Fibroblast of lung (primary cell): ENCODE measurements around the gene WDR4. TPM values are rescaled to one million over a fixed set of nuclear protein-coding genes. Genes with fewer than 3 reads are reported as not detected.
"Not testable (repeated sequence)": the region's sequence is repeated elsewhere in the genome, so short reads cannot be mapped to it uniquely, and the experiment has no call there.

ENCODE experiments used
- DNase-seq, 2 donors: peaks; one replicate each; pipeline versions ENCODE4 v3.0.0 to v3.0.0-alpha.2; 2010; ENCODE audit warnings: low read depth in 2 of 2
- H2AFZ ChIP-seq: 2 replicates; pipeline ENCODE4 v1.5.1; 2012; ENCODE audit warnings: low read length, control low read depth, inconsistent platforms
- H3K27ac ChIP-seq: 2 replicates; pipeline ENCODE4 v1.5.1; 2011; ENCODE audit warnings: low read length, control low read depth; ENCODE audit not compliant: insufficient read depth
- H3K27me3 ChIP-seq: 2 replicates; pipeline ENCODE4 v1.5.1; 2011; ENCODE audit warnings: mild to moderate bottlenecking, low read length; ENCODE audit not compliant: control insufficient read depth, insufficient read depth
- H3K36me3 ChIP-seq: 2 replicates; pipeline ENCODE4 v1.5.1; 2011; ENCODE audit warnings: low read length; ENCODE audit not compliant: control insufficient read depth, insufficient read depth
- H3K4me1 ChIP-seq: 2 replicates; pipeline ENCODE4 v1.5.1; 2011; ENCODE audit warnings: low read length; ENCODE audit not compliant: control insufficient read depth, insufficient read depth; ENCODE audit errors: extremely low read depth
- H3K4me2 ChIP-seq: 2 replicates; pipeline ENCODE4 v1.5.1; 2011; ENCODE audit warnings: low read length, control low read depth; ENCODE audit not compliant: insufficient read depth; ENCODE audit errors: extremely low read depth
- H3K4me3 ChIP-seq, 4 experiments: fragments of 200-600 bp in 1 of 4; sonication (generic) in 1 of 4; replicated peaks in 1 of 4; 2 replicates each; pipeline ENCODE4 v1.5.1; 2011 to 2016; ENCODE audit warnings: low read length in 4 of 4, low read depth in 3 of 4, mild to moderate bottlenecking in 3 of 4, control low read depth in 2 of 4, inconsistent platforms in 1 of 4, mixed read lengths in 1 of 4; ENCODE audit not compliant: insufficient read depth in 1 of 4; ENCODE audit errors: control extremely low read depth in 1 of 4
- H3K79me2 ChIP-seq: 2 replicates; pipeline ENCODE4 v1.5.1; 2012; ENCODE audit warnings: mild to moderate bottlenecking, low read length, inconsistent platforms; ENCODE audit not compliant: control insufficient read depth, insufficient read depth
- H3K9ac ChIP-seq: 2 replicates; pipeline ENCODE4 v1.5.1; 2011; ENCODE audit warnings: mild to moderate bottlenecking, low read length, control low read depth; ENCODE audit not compliant: insufficient read depth
- H3K9me3 ChIP-seq: 2 replicates; pipeline ENCODE4 v1.5.1; 2012; ENCODE audit warnings: low read depth, low read length; ENCODE audit not compliant: control insufficient read depth, insufficient read depth
- H4K20me1 ChIP-seq: 2 replicates; pipeline ENCODE4 v1.5.1; 2011; ENCODE audit warnings: low read length; ENCODE audit not compliant: control insufficient read depth, insufficient read depth; ENCODE audit errors: extremely low read depth
- EZH2 ChIP-seq: IDR thresholded peaks from 2 replicates; pipeline ENCODE4 v1.5.1; 2012; ENCODE audit warnings: low read length, control low read depth, mild to moderate bottlenecking; ENCODE audit errors: missing control alignments
- polyA minus RNA-seq: library from RNA; depleted of rRNA, polyadenylated mRNA; stranded (reverse); fragments of >200 nt; gene quantifications from 2 replicates; pipeline ENCODE4 v1.2.3, GENCODE V29; 2011; ENCODE audit warnings: low replicate concordance
- polyA plus RNA-seq, 2 donors: library from polyadenylated mRNA; depleted of rRNA in 1 of 2; stranded (reverse) in 1 of 2; unstranded in 1 of 2; fragments of >200 nt; gene quantifications; 2 replicates each; pipeline ENCODE4 v1.2.1, GENCODE V29; 2011 to 2012; ENCODE audit warnings: missing spikeins in 1 of 2
- total RNA-seq: library from RNA; depleted of rRNA; stranded (reverse); fragments of >200 nt; gene quantifications from 2 replicates; pipeline ENCODE4 v1.2.1, GENCODE V29; 2014
- TF ChIP-seq, protein P1 (sequence below), 2 donors: IDR thresholded peaks in 1 of 2; conservative IDR thresholded peaks in 1 of 2; 1 replicate in 1 of 2; 2 replicates in 1 of 2; pipeline ENCODE4 v1.5.1; 2011 to 2012; ENCODE audit warnings: low read length in 2 of 2, control low read depth in 1 of 2, inconsistent platforms in 1 of 2, low read depth in 1 of 2, mild to moderate bottlenecking in 1 of 2

WDR4 gene, protein sequence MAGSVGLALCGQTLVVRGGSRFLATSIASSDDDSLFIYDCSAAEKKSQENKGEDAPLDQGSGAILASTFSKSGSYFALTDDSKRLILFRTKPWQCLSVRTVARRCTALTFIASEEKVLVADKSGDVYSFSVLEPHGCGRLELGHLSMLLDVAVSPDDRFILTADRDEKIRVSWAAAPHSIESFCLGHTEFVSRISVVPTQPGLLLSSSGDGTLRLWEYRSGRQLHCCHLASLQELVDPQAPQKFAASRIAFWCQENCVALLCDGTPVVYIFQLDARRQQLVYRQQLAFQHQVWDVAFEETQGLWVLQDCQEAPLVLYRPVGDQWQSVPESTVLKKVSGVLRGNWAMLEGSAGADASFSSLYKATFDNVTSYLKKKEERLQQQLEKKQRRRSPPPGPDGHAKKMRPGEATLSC
- total RNA-seq (9.8 and 10.2 TPM in 2 replicates), polyA plus RNA-seq (8.2 and 11.7 TPM in 2 replicates), polyA minus RNA-seq (18.8 and 22.4 TPM in 2 replicates)
- polyA plus RNA-seq (2012): 11.3 and 20.7 TPM in 2 replicates

DNA sequence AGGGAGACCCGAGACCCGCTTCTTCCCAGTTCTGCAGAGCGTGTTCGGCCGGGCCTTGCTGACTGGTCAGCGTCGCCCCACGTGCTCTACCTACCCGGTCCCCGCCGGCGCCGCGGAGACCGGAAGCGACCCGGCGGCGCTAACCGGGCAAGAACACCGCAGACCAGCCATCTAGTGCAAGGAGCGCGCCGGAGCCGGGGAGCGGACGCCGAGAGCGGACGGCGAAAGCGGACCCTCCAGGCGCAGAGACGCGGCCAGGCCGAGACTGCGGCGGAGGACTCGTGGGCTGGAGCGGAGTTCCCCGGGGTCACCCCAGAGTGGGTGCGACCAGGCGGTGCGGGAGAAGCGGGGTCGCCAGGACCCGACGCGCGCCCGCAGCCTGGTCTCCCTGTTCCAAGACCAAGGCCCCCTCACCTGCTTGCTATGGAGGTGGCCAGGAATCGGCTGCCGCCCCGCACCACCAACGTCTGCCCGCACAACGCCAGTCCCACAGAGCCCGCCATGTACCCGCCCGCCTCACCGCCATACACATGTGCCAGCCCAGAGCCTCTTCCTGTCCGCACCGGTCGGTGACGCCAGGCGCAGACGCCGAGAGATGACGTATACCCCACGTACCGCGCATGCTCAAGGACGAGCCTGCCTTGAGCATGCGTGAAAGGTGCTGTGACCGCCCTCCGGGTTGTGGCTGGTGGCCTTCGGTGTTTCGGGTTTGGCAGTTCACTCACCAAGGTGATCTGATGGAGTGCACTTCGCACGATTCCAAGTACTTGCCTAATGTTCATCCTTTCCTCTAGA lies at the start of gene WDR4:
Gene WDR4, minus strand, starts transcription at position 547 of the 795 bp plus-strand sequence. Its CDS starts 44 bp downstream, at position 503.
- H3K36me3 ChIP-seq: no peaks in the 10 kb centered on the region
- peak within 1 kb of the TSS; percentile 97 for H3K4me2 ChIP-seq
- H3K9ac ChIP-seq: peak within 1 kb of the TSS; percentile 92
- no peaks in the 10 kb centered on the region for H4K20me1 ChIP-seq
- no peaks in the 10 kb centered on the region for H3K9me3 ChIP-seq
- peak; percentile 96 to 97 for DNase-seq
- peak within 1 kb of the TSS; percentile 72 for H2AFZ ChIP-seq
- TF ChIP-seq EZH2: no peak
- TF ChIP-seq, protein P1, sequence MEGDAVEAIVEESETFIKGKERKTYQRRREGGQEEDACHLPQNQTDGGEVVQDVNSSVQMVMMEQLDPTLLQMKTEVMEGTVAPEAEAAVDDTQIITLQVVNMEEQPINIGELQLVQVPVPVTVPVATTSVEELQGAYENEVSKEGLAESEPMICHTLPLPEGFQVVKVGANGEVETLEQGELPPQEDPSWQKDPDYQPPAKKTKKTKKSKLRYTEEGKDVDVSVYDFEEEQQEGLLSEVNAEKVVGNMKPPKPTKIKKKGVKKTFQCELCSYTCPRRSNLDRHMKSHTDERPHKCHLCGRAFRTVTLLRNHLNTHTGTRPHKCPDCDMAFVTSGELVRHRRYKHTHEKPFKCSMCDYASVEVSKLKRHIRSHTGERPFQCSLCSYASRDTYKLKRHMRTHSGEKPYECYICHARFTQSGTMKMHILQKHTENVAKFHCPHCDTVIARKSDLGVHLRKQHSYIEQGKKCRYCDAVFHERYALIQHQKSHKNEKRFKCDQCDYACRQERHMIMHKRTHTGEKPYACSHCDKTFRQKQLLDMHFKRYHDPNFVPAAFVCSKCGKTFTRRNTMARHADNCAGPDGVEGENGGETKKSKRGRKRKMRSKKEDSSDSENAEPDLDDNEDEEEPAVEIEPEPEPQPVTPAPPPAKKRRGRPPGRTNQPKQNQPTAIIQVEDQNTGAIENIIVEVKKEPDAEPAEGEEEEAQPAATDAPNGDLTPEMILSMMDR (conservative IDR thresholded peaks at IDR 0.05 in 1 of 2, IDR thresholded peaks at IDR 0.05 in 1 of 2; ENCODE audit: low read depth in 1 of 2, low read length in 2 of 2): no peak
- no peaks in the 10 kb centered on the region for H3K4me1 ChIP-seq
- H3K79me2 ChIP-seq: peaks cover 26% of the 10 kb centered on the region
- H3K27ac ChIP-seq: peak within 1 kb of the TSS; percentile 83
- peak within 1 kb of the TSS; percentile 61 to 96 (median 87) for H3K4me3 ChIP-seq
- no peaks in the 10 kb centered on the region for H3K27me3 ChIP-seq

DNA sequence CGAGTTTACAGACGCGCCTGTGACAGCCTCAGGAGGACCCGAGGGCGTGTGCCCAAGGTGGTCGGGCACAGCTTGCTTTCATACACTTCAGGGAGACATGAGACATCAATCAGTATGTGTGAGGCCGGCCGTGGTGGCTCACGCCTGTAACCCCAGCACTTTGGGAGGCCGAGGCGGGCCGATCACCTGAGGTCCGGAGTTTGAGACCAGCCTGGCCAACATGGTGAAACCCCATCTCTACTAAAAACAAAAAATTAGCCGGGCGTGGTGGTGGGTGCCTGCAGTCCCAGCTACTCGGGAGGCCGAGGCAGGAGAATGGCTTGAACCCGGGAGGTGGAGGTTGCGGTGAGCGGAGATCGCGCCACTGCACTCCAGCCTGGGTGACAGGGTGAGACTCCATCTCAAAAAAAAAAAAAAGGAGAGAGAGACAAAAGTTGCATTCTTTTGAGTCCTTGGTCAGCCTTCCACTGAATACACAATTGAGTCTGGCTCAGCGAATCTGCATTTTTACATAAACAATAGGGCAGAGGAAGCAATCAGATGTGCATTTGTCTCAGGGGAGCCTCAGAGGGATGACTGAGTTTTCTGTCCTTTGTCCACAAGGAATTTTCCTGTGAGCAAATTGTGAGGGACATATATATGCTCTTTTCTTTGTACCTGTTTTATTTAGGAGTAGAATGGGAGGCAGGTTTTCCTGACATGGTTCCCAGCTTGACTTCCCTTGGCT lies 48.3 kb upstream of the WDR4 start:
- not testable (repeated sequence) for H3K4me2 ChIP-seq, H4K20me1 ChIP-seq, H3K9ac ChIP-seq, DNase-seq, H3K36me3 ChIP-seq, H2AFZ ChIP-seq, H3K9me3 ChIP-seq, H3K79me2 ChIP-seq, H3K4me1 ChIP-seq, H3K27me3 ChIP-seq, H3K27ac ChIP-seq, H3K4me3 ChIP-seq

- H3K79me2 ChIP-seq: no peaks in the 10 kb centered on the region
- no peak within 1 kb of the TSS for H2AFZ ChIP-seq
- no peak for TF ChIP-seq EZH2
- TF ChIP-seq, protein P1 (conservative IDR thresholded peaks at IDR 0.05 in 1 of 2, IDR thresholded peaks at IDR 0.05 in 1 of 2; ENCODE audit: low read depth in 1 of 2, low read length in 2 of 2): no peak
- H3K36me3 ChIP-seq: no peaks in the 10 kb centered on the region
- no peak for DNase-seq
- H3K9me3 ChIP-seq: no peaks in the 10 kb centered on the region
- H3K27ac ChIP-seq: no peak within 1 kb of the TSS
- H3K27me3 ChIP-seq: no peaks in the 10 kb centered on the region
- H3K9ac ChIP-seq: no peak within 1 kb of the TSS
- no peak within 1 kb of the TSS for H3K4me2 ChIP-seq
- no peak within 1 kb of the TSS for H3K4me3 ChIP-seq
- peaks cover 2% of the 10 kb centered on the region for H3K4me1 ChIP-seq
- no peaks in the 10 kb centered on the region for H4K20me1 ChIP-seq
These were observed 46.0 kb upstream of the WDR4 start, which contains the start of gene ERVH48-1 for GRCh38 chr21:42925114-42925926. ERVH48-1 (minus strand) TSS chr21:42925630; CDS start chr21:42919006, 6,624 bp downstream.
